Retina (tissue), 1 donor: ENCODE results near the gene MLH1.

Experiments
- DNase-seq: peaks from one replicate; pipeline ENCODE4 v3.0.0-alpha.2; 2016

Gene MLH1

GRCh38 chr3:36988356-36988755 lies 5.0 kb upstream of the MLH1 start:
- no peak for DNase-seq

GRCh38 chr3:36989005-36989404 lies 4.3 kb upstream of the MLH1 start:
- no peak for DNase-seq

DNA sequence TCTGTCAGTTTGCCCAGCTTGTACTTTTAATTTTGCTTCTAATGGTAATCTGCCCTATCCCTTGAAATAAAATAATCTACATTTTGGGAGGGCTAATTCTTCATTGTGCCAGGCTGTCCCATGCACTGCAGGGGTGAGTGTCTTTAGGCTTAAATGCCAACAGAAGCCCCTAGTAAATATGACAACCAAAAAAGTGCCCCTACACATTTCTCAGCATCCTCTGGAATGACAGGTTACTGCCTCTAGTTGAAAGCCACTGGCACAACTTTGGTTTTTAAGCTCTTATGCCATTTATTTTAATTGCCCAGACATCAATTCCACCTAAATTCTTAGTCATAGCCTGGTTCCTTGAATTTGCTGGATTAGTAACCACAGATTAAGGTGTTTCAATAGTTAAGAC lies 3.8 kb upstream of the MLH1 start:
- no peak for DNase-seq

DNA sequence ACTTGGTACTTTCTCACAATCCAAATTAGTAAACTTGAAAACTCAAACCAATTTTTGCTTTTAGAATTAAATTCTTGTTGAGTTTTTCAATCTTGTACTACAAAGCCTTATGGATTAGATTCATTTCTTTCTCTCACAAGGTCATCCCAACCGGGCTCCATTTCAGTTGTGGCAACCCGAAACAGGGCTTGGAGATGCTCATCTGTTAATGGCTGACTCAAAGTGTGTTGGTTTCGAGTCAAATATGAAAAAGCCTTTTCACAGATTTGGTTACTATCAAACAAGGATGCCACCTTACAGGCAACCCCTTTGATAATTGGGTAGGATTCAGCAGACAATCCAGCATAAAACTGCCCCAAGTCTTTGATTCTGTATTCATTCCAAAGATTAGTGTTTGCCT lies 2.2 kb upstream of the MLH1 start:
- DNase-seq, result no peak

- DNase-seq, result no peak
These were observed 1.2 kb upstream of the MLH1 start for GRCh38 chr3:36991923-36992805.

DNA sequence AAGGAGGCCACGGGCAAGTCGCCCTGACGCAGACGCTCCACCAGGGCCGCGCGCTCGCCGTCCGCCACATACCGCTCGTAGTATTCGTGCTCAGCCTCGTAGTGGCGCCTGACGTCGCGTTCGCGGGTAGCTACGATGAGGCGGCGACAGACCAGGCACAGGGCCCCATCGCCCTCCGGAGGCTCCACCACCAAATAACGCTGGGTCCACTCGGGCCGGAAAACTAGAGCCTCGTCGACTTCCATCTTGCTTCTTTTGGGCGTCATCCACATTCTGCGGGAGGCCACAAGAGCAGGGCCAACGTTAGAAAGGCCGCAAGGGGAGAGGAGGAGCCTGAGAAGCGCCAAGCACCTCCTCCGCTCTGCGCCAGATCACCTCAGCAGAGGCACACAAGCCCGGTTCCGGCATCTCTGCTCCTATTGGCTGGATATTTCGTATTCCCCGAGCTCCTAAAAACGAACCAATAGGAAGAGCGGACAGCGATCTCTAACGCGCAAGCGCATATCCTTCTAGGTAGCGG lies 452 bp upstream of the MLH1 start, which contains the start of gene EPM2AIP1:
TSS of gene EPM2AIP1 (minus strand) at position 326 of the 520 bp plus-strand sequence. CDS start at position 272, 54 bp downstream.
- no peak for DNase-seq

- no peak for DNase-seq
These were observed 21.3 kb downstream of the MLH1 start for GRCh38 chr3:37014620-37015019.

DNA sequence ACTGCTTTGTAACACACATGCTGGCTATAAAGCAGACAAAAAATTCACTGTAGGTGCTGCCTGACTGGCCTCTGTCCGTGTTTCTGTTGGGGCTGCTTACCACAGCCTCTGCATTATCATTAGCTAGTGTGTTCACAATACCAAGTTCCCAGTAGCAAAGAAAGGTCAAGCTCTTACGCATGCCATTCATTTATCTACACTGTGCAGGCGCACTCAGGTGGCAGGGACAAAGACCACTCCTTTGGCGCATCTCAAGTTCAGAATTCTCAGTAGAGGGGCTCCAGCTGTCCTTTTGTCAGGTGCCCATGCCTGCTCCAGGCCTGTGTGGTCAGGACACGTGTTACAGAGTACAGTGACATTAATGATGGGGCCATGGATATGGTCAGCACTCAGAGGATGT lies 22.3 kb downstream of the MLH1 start:
- DNase-seq, result no peak

DNA sequence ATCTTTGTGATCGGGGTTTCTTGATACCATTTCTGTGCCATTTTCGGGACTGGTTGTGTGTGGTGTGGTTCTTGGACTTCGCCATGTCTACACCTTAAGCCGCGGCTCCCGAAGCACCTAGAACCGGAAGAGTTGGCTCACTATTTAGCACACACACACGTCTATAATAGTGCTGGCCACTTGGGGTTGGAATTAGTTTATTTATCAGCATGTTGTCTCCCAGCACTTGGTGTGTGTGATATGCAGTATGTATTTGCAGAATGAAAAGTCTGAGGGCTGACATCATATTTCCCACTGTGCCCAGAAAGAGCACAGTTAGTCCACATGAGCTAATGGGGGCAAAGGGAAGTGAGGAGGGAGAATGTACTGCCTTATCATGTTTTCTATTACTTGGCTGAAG lies 23.6 kb downstream of the MLH1 start:
- DNase-seq, result no peak

DNA sequence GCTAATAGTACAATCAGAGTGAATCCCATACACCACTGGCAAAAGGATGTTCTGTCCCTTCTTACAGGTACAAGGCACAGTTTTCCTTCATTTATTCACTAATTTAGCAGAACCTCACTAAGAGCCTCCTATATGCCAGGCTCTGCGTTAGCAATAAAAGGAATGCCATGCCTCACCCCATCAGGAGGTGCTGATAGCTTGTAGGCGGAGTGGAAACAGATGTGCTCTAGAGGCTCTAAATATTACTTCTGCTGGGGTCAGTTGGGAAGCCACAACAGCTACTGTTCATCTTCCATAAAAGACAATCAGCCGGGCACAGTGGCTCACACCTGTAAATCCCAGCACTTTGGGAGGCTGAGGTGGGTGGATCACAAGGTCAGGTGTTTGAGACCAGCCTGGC lies 24.4 kb downstream of the MLH1 start:
- no peak for DNase-seq

GRCh38 chr3:37024092-37024491 lies 30.8 kb downstream of the MLH1 start:
- DNase-seq, result no peak

DNA sequence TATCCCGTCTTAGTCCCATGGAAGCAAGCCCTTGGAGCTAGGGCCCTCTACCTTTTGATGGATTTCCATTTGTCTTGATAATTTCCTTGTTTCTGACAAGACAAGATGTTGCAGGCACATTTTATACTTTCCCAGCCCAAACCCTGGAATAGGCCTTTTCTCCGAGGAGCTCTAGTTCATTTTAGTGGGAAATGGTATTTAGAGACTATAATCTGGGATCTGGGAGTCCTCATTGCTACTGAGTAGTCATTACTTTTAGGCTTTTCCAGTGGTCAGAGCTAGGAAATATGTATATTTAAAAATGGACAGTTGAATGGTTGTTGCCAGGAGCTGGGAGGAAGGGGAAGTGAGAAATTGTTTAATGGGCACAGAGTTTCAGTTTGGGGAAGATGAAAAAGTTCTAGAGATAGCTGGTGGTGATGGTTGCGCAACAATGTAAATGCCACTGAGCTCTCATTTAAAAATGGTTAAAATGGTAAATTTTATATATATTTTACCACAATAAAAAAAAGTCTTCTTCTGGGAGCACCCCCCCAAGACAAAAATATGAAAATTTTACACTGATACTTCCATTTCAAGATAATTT lies 31.6 kb downstream of the MLH1 start:
- DNase-seq, result no peak

- no peak for DNase-seq
These were observed 32.4 kb downstream of the MLH1 start for GRCh38 chr3:37025561-37026335.

DNA sequence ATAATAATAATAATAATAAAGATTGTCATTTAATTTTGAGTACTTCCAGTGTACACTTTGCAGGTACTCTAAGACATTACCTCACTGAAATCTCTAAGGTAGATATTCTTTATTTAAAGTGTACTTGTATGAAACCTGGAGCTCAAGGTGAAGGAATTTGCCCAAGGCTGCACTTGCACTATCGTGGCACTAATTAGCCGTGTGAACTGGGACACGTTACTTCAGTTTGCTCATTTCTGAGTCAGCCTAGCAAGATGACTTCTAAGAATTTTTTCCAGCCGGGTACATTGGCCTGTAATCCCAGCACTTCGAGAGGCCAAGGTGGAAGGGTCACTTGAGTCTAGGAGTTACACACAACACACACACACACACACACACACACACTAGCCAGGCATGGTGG lies 33.5 kb downstream of the MLH1 start:
- no peak for DNase-seq

- no peak for DNase-seq
These were observed 35.0 kb downstream of the MLH1 start for GRCh38 chr3:37028329-37028728.

GRCh38 chr3:37029111-37029510 lies 35.8 kb downstream of the MLH1 start:
- no peak for DNase-seq

DNA sequence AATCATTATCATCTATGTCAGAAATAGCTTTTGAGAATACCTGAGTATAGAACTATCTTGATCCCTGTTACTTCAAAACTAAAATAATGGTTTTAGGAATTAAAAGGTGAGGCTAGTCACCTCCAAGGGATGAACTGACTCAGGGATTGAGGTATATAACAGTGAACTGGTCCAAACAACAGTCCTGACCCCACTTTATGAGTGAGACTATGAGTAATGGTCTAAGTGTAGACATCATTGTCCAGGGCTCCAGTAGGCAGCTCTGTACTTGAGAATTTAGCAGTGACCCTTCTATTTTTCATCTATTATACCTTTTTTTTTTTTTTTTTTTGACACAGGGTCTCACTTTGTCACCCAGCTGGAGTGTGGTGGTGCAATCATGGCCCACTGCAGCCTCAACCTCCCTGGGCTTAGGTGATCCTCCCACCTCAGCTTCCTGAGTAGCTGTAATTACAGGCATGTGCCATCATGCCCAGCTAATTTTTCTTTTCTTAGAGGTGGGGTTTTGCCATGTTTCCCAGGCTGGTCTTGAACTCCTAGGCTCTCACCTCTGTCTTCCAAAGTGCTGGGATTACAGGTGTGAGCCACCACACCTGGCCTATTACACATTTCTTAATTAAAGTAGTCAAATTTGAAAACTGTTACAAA lies 36.3 kb downstream of the MLH1 start:
- DNase-seq, result no peak

DNA sequence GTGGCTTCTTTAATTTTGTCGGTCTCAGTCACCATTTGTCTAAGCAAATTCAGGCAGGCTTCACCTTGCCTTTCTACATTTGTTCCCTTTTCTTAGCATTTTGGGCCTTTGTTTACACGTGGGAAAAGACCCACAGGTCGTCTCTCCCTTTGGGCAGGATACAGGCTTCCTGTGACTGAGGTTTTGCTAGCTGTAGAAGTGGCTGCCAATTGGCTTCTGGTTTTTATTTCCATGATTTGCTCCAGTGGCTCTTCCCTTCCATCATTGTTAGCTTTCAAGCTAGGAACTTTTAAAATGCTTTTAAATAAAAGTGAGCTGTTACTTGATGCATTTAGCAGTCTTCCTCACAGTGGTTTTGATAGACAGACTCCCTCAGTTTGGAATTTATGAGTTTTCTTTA lies 37.3 kb downstream of the MLH1 start:
- no peak for DNase-seq

DNA sequence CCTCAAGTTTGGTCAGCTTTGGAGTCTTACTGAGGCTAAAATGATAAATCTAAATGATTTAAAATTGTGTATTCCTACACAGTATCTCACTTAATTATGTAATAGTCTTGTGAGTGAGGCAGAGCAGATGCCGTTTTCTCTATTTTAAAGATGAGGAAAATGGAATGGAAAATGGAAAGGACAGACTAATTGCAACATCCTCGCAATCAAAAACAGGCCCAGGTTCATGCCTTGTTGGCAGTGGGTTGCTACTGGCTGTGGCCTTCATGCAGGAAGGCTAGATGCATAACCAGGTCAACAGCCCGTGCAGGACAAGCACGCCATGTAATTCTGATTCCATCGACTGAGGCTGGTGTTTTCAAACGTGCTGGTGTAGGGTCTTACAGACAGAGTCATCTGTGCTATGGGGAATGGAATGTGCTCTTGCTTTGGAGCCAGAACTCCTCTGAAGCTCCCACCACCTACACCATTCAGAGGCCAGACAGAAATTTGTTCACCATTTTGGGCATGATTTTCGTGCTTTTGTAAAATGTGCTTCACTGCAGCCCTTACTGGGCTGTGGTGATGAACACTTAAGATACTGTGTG lies 37.9 kb downstream of the MLH1 start:
- DNase-seq, result no peak

DNA sequence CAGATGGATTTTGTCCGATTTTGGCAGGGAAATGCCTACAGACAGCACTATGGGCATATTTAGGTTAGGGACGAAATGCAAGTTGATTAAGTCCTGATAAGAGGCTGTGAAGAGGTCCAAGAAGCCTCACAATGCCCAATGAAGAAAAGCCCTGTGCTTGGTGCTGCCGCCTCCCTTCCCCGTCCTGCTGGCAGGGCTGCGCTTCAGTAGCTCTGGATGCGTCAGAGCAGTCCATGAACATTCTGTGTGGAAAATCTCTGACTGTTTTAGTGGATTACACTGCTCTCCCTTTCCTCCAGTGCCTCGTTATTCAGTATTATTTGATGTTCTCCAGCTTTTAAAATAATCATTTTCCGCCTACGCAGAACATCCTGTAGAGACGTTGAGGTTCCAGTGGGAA lies 39.6 kb downstream of the MLH1 start:
- no peak for DNase-seq

GRCh38 chr3:37037352-37037751 lies 44.0 kb downstream of the MLH1 start:
- DNase-seq, result no peak

- no peak for DNase-seq
These were observed 46.0 kb downstream of the MLH1 start for GRCh38 chr3:37039161-37039846.
